Measurements from ENCODE around the gene CEP44.

GRCh38 chr4:174358410-174358809 lies 74.7 kb downstream of the CEP44 start:
- TF ChIP-seq CEBPB (IDR thresholded peaks at IDR 0.05; ENCODE audit: low read depth, low read length), result no peak
- TF ChIP-seq, protein P1, sequence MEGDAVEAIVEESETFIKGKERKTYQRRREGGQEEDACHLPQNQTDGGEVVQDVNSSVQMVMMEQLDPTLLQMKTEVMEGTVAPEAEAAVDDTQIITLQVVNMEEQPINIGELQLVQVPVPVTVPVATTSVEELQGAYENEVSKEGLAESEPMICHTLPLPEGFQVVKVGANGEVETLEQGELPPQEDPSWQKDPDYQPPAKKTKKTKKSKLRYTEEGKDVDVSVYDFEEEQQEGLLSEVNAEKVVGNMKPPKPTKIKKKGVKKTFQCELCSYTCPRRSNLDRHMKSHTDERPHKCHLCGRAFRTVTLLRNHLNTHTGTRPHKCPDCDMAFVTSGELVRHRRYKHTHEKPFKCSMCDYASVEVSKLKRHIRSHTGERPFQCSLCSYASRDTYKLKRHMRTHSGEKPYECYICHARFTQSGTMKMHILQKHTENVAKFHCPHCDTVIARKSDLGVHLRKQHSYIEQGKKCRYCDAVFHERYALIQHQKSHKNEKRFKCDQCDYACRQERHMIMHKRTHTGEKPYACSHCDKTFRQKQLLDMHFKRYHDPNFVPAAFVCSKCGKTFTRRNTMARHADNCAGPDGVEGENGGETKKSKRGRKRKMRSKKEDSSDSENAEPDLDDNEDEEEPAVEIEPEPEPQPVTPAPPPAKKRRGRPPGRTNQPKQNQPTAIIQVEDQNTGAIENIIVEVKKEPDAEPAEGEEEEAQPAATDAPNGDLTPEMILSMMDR (conservative IDR thresholded peaks at IDR 0.05; ENCODE audit: low read depth, low read length), result no peak
